GM18505 (cell line): Measurements from ENCODE around the gene SPATA19.

Experiments used
- ATAC-seq: cut with Tn5 transposase; IDR thresholded peaks from one replicate; pipeline ENCODE4 v1.9.1; 2021; ENCODE audit not compliant: unreplicated experiment
- POLR2A ChIP-seq: IDR thresholded peaks from 4 replicates; pipeline ENCODE4 v1.6.1; 2011; ENCODE audit warnings: borderline replicate concordance; ENCODE audit not compliant: insufficient read depth, insufficient read length; ENCODE audit errors: extremely low read depth

The SPATA19 gene

GRCh38 chr11:133796043-133796795, 49.1 kb downstream of the SPATA19 start:
- no peak for TF ChIP-seq POLR2A
- ATAC-seq, result no peak

- no peak for ATAC-seq
- no peak for TF ChIP-seq POLR2A
Observed at GRCh38 chr11:133795088-133795487, 50.2 kb downstream of the SPATA19 start.

- no peak for ATAC-seq
- TF ChIP-seq POLR2A, result no peak
Observed at GRCh38 chr11:133794205-133794604, 51.1 kb downstream of the SPATA19 start.

GRCh38 chr11:133793271-133794035, 51.9 kb downstream of the SPATA19 start:
- TF ChIP-seq POLR2A, result no peak
- ATAC-seq, result no peak

- no peak for ATAC-seq
- no peak for TF ChIP-seq POLR2A
Observed at GRCh38 chr11:133790995-133791394, 54.3 kb downstream of the SPATA19 start.
